ENCODE results near the gene QSOX1.

GRCh38 chr1:180236698-180237509 is 82.2 kb downstream of the QSOX1 start:
- no peak for TF ChIP-seq CTCF (IDR thresholded peaks at IDR 0.05)
- no peak for TF ChIP-seq POLR2A (IDR thresholded peaks at IDR 0.05)
